Globus pallidus (tissue), 1 donor: ENCODE measurements around the gene CNDP1.

Experiments
- DNase-seq: peaks from one replicate; pipeline ENCODE4 v3.0.0-alpha.2; 2015; ENCODE audit warnings: low spot score

Gene CNDP1

GRCh38 chr18:74626049-74626874 is 92.0 kb downstream of the CNDP1 start:
- DNase-seq: no peak

DNA sequence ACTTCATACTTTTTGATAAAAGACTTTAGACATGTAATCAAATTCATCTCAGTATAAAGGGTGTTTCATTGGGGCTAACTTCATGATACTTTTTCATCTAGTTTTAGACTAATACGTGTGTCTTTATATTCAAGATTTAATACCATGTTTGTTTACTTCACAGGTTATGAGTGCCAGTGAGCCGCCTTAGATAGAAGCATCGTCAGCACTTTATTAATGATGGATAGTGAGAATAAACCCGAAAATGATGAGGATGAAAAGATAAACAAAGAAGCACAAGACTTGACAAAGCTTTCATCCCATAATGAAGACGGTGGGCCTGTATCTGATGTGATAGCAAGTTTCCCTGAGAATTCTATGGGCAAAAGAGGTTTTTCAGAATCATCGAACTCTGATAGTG is 96.5 kb downstream of the CNDP1 start:
- DNase-seq: no peak

DNA sequence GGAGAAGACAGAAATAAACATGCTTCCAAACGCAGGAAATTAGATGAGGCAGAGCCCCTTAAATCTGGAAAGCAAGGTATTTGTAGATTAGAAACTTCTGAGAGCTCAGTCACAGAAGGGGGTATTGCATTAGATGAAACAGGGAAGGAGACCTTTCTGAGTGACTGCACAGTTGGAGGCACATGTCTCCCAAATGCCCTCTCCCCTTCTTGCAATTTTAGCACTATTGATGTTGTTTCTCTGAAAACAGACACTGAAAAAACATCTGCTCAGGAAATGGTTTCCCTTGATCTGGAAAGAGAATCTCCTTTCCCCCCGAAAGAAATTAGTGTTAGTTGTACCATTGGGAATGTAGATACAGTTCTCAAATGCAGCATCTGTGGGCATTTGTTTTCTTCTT is 96.9 kb downstream of the CNDP1 start:
- DNase-seq: no peak

- DNase-seq: no peak
Measured at GRCh38 chr18:74631623-74632350, 97.5 kb downstream of the CNDP1 start.

- DNase-seq: no peak
Measured at GRCh38 chr18:74632351-74632679, 98.0 kb downstream of the CNDP1 start.

DNA sequence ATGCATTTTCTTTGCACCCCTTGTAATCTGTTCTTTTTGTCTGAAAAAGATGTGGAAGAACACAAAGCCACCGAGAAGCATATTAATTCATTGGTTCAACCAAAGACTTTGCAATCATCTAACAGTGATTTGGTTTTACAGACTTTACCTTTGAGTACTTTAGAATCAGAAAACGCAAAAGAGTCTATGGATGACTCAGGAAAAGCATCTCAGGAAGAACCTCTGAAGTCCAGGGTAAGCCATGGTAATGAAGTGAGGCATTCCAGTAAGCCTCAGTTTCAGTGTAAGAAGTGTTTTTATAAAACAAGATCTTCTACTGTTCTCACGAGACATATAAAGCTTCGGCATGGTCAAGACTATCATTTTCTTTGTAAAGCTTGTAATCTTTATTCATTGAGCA is 98.6 kb downstream of the CNDP1 start:
- no peak for DNase-seq

DNA sequence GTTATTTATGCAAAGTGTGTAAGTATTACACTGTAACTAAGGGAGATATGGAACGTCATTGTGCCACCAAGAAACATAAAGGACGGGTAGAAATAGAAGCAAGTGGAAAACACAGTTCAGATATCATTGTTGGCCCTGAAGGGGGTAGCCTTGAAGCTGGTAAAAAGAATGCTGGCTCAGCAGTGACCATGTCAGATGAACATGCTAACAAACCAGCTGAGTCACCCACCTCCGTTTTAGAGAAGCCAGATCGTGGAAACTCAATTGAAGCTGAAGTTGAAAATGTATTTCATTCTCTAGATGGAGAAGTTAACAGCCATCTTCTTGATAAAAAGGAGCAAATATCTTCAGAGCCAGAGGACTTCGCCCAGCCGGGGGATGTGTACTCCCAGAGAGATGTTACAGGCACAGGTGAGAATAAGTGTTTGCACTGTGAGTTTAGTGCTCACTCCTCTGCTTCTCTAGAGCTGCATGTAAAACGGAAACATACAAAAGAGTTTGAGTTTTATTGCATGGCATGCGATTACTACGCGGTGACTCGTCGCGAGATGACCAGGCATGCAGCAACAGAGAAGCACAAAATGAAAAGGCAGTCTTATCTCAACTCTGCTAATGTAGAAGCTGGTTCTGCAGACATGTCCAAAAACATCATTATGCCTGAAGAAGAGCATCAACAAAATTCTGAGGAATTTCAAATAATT is 99.5 kb downstream of the CNDP1 start:
- DNase-seq: no peak

DNA sequence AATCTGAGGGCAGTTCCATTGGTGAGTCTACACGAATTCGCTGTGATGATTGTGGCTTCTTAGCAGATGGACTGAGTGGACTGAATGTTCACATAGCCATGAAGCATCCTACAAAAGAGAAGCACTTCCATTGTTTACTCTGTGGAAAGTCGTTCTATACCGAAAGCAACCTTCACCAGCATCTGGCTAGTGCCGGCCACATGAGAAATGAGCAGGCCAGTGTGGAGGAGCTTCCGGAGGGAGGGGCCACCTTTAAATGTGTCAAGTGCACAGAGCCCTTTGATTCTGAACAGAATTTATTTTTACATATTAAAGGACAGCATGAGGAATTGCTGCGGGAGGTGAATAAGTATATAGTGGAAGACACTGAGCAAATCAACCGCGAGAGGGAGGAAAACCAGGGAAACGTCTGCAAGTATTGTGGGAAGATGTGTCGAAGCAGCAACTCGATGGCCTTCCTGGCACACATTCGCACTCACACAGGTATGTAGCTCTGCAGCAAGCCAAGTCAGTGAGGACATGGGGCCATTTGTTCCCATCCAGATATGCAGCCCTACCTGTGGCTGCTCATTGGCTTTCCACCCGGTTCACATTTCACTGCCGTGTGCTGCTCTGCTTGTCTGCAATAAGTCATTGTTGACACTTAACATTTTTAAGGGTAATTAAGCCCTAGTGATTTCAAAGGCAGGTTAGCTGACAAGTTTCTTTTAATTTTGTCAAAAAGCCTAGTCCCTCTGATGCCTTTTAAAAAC is 101.1 kb downstream of the CNDP1 start:
- no peak for DNase-seq
